Left ventricle myocardium inferior (tissue), 1 donor: ENCODE data around the gene OAF. TPM values are rescaled to one million over a fixed set of nuclear protein-coding genes. Genes with fewer than 3 reads are reported as not detected.

ENCODE experiments used
- DNase-seq: peaks from one replicate; pipeline ENCODE4 v3.0.0-alpha.2; 2020
- H3K27ac ChIP-seq: fragments of 200-600 bp; replicated peaks from 2 replicates; pipeline ENCODE4 v1.8.0; 2021
- H3K27me3 ChIP-seq: fragments of 200-600 bp; 2 replicates; pipeline ENCODE4 v1.8.0; 2021; ENCODE audit warnings: low read depth
- H3K36me3 ChIP-seq: fragments of 200-600 bp; 2 replicates; pipeline ENCODE4 v1.8.0; 2021
- H3K4me1 ChIP-seq: fragments of 200-600 bp; 2 replicates; pipeline ENCODE4 v1.8.0; 2021
- H3K4me3 ChIP-seq: fragments of 200-600 bp; 2 replicates; pipeline ENCODE4 v1.8.0; 2021; ENCODE audit warnings: mild to moderate bottlenecking, moderate library complexity
- H3K9me3 ChIP-seq: fragments of 200-600 bp; replicated peaks from 2 replicates; pipeline ENCODE4 v1.8.0; 2021
- CTCF ChIP-seq: fragments of 200-600 bp; IDR thresholded peaks from 2 replicates; pipeline ENCODE4 v1.8.0; 2021; ENCODE audit warnings: antibody characterized with exemption, mild to moderate bottlenecking, borderline replicate concordance
- intact Hi-C: fragments of 100-400 bp; cut with micrococcal nuclease; formaldehyde crosslinking; loops from one replicate; pipeline ENCODE4 v1.11.0; 2022
- total RNA-seq: library from RNA; stranded (reverse); fragmentation: NEBNext Ultra II Directional; extraction: Animal tissue kit (Norgen Biotek cat#: 25700); gene quantifications from one replicate; pipeline ENCODE4 v1.2.1, GENCODE V29; 2021
- donor health status: DM: no; HTN: yes; CAD: no; lungs with severe emphysema.

Gene OAF
- total RNA-seq, 1 donor from 2014 or later, result 23.7 TPM

- peaks cover 55% of the 10 kb centered on the region for H3K4me1 ChIP-seq
- H3K4me3 ChIP-seq, result no peak overlapping the region
- no peak for TF ChIP-seq CTCF
- H3K9me3 ChIP-seq, result no peaks in the 10 kb centered on the region
- DNase-seq, result no peak
- intact Hi-C loops, result no loop called here
- H3K36me3 ChIP-seq, result peaks cover 4% of the 10 kb centered on the region
- H3K27ac ChIP-seq, result peak overlapping the region; percentile 88
- peaks cover 12% of the 10 kb centered on the region for H3K27me3 ChIP-seq
These were observed 15.4 kb downstream of the OAF start for GRCh38 chr11:120226242-120226641.

- peaks cover 2% of the 10 kb centered on the region for H3K36me3 ChIP-seq
- DNase-seq, result no peak
These were observed 15.9 kb downstream of the OAF start for GRCh38 chr11:120226714-120227113.

GRCh38 chr11:120227228-120227852 is 16.5 kb downstream of the OAF start:
- Histone ChIP-seq H3K27me3 (peaks cover 19% of the 10 kb centered on the region), H3K27ac (peak overlapping the region; percentile 16), H3K4me3 (no peak overlapping the region), H3K4me1 (peaks cover 44% of the 10 kb centered on the region), H3K36me3 (no peaks in the 10 kb centered on the region), H3K9me3 (no peaks in the 10 kb centered on the region)
- no peak for DNase-seq
- intact Hi-C loops, result no loop called here
- TF ChIP-seq CTCF, result no peak

More at GRCh38 chr11:120226714-120227113, 15.9 kb downstream of the OAF start:
- Histone ChIP-seq H3K4me3 (no peak overlapping the region), H3K27ac (peak overlapping the region; percentile 88), H3K9me3 (no peaks in the 10 kb centered on the region), H3K27me3 (peaks cover 13% of the 10 kb centered on the region), H3K4me1 (peaks cover 50% of the 10 kb centered on the region)
- intact Hi-C loops, result no loop called here
- no peak for TF ChIP-seq CTCF

- Histone ChIP-seq H3K4me1 (peaks cover 30% of the 10 kb centered on the region), H3K27me3 (peaks cover 33% of the 10 kb centered on the region), H3K9me3 (no peaks in the 10 kb centered on the region), H3K27ac (peak overlapping the region; percentile 42), H3K36me3 (no peaks in the 10 kb centered on the region), H3K4me3 (no peak overlapping the region)
- no peak for DNase-seq
- intact Hi-C loops, result no loop called here
- TF ChIP-seq CTCF, result no peak
These were observed 18.1 kb downstream of the OAF start for GRCh38 chr11:120228794-120229384.

- H3K4me3 ChIP-seq, result no peak overlapping the region
- no peak for DNase-seq
- peak overlapping the region; percentile 42 for H3K27ac ChIP-seq
- H3K36me3 ChIP-seq, result no peaks in the 10 kb centered on the region
- H3K27me3 ChIP-seq, result peaks cover 42% of the 10 kb centered on the region
- intact Hi-C loops, result loop anchor here (2.0 to 5.0 kb wide), 2 partner anchors 57 to 73 kb away; no protein-coding TSS in a partner anchor
- no peaks in the 10 kb centered on the region for H3K9me3 ChIP-seq
- H3K4me1 ChIP-seq, result peaks cover 26% of the 10 kb centered on the region
- TF ChIP-seq CTCF, result peak; percentile 86
These were observed 18.9 kb downstream of the OAF start for GRCh38 chr11:120229451-120230424.
